NCI-H2196 treated with DMSO at 0.1 percent for 48 hours (cell line): ENCODE data around the gene FGFRL1.
"Not testable (repeated sequence)": the region's sequence is repeated elsewhere in the genome, so short reads cannot be mapped to it uniquely, and the experiment has no call there.

Source experiments
- DNase-seq: peaks from one replicate; lab custom pipeline; 2025; ENCODE audit not compliant: unreplicated experiment; lab: John Stamatoyannopoulos, UW

FGFRL1 gene

DNA sequence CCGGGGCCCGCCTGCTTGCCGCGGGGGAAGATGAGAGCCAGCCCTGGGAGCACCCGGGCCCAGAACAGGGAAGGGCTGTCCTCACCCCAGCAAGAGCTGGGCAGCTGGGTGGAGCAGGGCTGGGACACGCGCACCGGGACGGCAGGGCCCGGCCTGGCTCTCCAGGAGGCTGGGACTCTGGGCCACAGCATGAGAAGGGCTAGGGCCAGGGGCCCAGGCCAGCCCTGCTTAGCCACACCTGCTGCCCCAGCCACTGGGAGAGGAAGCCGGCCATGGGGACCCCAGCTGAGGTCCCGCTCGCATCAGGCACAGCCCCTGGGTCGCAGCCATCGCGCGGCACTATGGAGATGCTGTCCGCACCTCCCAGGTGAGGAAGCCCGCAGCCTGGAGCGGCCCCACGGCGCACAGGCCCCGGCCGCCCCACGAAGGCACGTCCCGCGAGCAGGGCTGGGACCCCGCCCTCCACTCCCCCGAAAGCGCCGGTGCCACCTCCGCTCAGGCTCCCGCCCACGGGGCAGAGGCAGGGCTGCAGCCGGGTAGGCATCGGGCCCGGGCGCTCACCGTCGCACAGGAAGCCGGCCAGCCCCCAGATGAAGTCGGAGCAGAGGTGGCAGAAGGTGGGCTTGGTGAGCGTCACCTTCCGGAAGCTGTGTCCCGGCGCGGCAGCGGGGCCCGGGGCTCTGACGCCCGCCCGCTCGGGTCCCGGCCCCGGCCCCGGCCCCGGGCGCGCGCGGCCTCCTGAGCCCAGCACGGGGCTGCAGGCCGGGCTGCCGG is 38.6 kb upstream of the FGFRL1 start:
- DNase-seq: no peak

DNA sequence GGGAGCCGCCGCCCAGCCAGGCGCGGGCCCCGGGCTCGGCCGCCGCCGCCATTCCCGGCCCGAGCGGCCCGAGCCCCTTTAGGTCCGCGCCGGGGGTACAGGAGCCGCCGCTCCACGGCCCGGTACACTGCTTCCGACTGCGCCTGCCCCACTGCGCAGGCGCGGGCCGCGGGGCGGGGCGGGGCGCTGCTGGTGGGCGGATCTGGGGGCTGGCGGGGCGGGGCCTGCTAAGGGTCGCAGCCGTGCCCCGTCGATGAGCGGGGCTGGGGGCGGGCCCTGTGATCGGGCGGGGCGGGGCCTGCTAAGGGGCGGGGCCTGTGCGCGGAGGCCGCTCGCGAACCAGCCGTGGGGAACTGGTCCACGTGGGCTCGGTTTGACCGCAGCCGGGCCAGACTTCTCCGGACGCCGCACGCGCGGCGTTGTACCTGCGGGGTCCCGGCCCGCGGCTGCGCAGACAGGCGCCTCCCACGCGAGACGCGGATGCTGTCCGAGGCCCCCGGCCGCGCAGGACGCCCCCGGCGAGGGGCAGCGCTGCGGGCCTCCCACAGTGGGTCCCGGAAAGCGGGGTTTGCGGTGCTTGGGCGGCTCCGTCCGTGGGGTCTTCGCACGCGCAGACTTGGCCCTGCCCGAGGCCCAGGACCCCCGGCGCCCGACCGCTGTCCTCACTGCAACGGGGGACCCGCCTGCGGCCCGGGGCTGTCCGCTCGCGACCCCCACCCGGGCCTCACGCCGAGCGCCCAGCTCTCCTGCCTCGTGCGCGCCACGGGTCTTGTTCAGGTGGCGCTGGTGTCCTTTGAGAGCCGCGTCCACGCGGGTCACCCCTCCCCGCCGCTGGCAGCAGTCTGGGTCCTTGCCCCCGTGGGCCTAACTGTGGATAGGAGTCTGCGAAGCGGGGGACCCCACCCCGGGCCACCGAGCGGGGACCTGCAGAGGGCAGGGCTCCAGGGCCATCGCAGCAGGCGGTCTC is 37.7 kb upstream of the FGFRL1 start, which contains the start of gene DGKQ:
Gene DGKQ (minus strand): TSS at position 139 of the 967 bp plus-strand sequence. CDS start 87 bp downstream, at position 52.
- peak; percentile 23 for DNase-seq

GRCh38 chr4:974668-975067 is 36.8 kb upstream of the FGFRL1 start:
- DNase-seq: no peak

DNA sequence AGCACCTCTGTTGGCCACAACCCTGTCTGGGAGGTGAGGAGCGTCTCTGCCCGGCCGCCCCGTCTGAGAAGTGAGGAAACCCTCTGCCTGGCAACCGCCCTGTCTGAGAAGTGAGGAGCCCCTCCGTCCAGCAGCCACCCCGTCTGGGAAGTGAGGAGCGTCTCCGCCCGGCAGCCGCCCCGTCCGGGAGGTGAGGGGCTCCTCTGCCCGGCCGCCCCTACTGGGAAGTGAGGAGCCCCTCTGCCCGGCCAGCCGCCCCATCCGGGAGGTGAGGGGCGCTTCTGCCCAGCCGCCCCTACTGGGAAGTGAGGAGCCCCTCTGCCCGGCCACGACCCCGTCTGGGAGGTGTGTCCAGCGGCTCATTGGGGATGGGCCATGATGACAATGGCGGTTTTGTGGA is 35.4 kb upstream of the FGFRL1 start:
- not testable (repeated sequence) for DNase-seq

- DNase-seq: no peak
These were observed 32.3 kb upstream of the FGFRL1 start for GRCh38 chr4:978957-979701.

GRCh38 chr4:982291-982690 is 29.1 kb upstream of the FGFRL1 start:
- DNase-seq: no peak

GRCh38 chr4:982814-983213 is 28.6 kb upstream of the FGFRL1 start:
- DNase-seq: no peak

DNA sequence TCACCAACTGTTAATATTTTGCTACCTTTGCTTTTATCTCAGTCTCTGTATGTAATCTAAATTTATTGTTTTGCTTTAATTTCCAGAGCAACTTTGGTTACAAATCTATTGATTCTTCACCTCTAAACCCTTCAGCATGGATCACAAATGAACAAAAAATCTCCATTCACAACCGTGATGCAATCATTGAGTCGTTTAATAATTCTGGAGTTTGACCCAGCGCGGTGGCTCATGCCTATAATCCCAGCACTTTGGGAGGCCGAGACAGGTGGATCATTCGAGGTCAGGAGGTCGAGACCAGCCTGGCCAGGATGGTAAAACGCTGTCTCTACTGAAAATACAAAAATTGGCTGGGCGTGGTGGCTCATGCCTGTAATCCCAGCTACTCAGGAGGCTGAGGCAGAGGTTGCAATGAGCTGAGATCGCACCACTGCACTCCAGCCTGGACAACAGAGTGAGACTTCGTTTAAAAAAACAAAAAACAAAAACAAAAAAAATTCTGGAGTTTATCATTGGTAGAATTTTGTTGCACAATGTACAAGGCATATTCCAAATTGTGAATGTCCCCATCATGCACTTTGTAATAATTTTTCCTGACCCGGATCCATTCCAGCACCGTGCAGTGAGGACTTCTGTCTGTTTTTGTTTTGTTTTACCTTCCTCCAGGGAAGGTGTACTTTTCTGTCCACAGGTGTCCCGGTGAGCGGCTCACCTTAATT is 26.9 kb upstream of the FGFRL1 start:
- no peak for DNase-seq

DNA sequence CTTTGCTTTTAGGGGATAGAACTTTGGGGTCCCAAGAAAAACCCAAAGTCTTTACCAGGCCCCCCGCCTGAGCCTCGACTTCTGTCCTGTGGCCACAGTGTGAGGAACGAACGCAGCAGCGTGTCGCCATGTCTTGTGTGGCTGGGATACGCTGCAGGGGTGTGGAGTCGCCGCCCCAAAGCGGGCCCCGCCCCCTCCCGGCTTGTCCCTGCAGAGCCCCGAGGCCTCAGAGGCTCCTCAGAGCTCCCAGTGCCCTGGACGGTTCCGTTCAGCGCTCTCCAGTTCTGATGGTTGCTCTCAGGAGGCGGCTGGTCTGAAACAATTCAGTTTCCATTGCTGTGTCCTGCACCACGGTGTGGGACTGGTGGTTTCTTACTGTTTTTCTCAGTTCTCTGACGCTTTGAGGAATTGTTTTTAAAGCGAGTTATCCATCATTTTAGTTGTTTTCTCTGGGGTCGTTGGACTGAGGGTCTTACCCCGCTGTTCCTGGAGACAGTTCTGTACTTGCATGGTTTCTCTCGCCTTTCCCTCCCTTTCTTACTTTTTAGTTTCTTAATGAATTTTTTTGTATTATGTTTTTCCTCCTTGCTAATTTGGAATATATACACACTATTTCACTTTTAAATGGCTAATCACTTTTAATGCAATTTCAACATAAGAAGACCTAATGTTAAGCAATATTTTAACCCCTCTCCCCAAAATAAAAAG is 26.1 kb upstream of the FGFRL1 start:
- DNase-seq: no peak

DNA sequence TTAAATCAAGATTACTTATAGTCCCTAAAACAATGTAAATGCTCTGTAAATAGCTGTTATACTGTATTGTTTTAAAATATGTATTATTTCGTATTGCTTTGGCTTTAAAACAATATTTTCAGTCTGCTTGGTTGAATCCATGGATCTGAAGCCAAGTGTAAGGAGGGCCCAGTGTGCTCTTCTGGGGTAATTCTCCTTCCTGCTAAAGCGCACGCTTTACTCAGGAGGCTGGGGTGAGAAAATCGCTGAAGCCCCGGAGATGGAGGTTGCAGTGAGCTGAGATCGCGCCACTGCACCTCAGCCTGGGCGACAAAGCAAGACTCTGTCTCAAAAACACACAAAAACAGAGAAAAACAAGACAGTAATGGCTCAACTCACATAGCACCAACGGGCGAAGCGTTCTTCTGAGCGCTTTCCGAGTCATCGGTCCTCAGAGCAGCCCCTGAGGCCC is 25.0 kb upstream of the FGFRL1 start:
- DNase-seq: no peak

- DNase-seq: peak; percentile 10
These were observed 24.4 kb upstream of the FGFRL1 start, which contains the start of gene IDUA for GRCh38 chr4:986879-987623. Gene IDUA (plus strand): TSS chr4:987044. CDS start chr4:987085, 41 bp downstream.

GRCh38 chr4:987624-988513 is 23.6 kb upstream of the FGFRL1 start:
- no peak for DNase-seq

DNA sequence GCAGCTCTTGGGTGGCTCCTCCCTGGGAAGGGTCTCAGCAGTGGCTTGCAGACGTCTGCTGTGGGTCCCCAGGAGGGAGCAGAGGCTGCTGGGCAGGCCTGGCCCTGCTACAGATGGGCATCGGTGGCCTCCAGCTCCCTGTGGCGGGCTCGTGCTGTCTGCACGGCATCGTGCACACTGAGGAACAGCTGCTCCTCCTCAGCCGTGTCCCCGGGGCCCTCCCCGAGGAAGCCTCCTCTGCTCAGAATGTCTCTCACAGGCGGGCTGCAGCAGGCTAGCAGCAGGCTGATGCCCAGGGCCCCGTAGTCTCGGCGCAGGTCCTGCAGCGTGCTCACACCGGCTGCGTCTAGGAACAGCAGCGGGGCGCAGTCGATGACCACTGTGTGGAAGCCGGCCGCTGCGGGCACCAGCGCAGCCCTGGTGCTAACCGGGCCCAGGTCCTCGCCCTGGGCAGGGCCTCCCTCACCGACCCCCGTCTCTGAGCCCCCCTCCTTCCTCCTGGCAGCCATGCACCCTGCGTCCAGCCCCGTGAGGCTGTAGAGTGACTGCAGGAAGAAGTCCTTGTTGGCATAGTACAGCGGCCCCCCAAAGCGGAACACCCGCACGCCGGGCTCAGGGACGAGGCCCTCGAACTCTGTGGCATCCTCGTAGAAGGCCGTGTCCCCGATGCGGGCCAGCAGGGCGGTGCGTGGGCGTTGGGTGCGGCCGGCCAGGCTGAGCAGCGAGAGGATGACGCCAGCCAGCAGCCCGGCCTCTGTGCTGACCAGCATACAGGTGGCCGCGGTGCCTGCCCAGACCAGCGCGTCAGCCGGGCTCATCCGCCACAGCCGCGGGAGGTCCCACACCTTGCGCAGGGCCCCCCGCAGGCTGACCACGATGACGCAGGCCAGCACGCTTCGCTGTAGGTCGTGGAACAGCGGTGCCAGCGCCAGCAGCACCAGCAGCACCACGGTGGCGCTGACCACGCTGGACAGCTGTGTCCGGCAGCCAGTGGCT is 22.4 kb upstream of the FGFRL1 start:
- no peak for DNase-seq

- DNase-seq: no peak
These were observed 21.5 kb upstream of the FGFRL1 start for GRCh38 chr4:989722-990471.

DNA sequence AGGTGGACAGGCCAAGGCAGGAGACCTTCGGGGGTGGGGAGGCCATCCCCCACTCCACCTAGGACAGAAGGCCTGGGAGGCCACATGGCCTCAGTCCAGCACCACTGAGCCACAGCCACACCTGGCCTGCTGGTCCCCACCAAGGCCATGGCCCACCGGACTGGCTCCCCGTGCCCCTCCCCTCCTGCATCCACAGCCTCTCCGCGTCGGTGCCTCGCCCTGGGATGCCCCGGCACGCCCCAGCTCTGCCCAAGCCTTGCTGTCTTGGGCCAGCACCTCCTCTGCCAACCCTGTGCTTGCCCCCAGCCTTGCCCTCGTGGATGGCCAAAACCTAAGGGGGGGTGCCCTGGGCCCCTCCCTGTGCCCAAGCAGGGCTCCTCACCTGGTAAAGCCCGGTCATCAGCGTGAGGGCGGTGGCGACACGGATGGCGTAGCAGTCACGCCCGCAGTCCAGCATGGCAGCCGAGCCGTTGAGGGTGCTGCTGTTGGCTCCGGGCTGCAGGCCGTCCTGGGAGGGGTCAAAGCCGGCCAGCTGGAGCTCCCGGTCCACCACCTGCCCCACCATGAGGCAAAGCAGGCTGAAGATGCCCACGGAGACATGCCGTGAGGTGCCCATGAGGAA is 20.6 kb upstream of the FGFRL1 start:
- DNase-seq: no peak
